ENCODE results near the gene DEGS2.
A peak's percentile ranks its signal among the peaks of the same experiment; 100 is the strongest.

Gene DEGS2

GRCh38 chr14:100108840-100109593 is 50.4 kb downstream of the DEGS2 start:
- no peak for TF ChIP-seq CTCF (IDR thresholded peaks at IDR 0.05; ENCODE audit: borderline replicate concordance, insufficient read depth, low read depth, low read length)
- H3K4me3 ChIP-seq (ENCODE audit: low read depth, low read length) = no peak overlapping the region

DNA sequence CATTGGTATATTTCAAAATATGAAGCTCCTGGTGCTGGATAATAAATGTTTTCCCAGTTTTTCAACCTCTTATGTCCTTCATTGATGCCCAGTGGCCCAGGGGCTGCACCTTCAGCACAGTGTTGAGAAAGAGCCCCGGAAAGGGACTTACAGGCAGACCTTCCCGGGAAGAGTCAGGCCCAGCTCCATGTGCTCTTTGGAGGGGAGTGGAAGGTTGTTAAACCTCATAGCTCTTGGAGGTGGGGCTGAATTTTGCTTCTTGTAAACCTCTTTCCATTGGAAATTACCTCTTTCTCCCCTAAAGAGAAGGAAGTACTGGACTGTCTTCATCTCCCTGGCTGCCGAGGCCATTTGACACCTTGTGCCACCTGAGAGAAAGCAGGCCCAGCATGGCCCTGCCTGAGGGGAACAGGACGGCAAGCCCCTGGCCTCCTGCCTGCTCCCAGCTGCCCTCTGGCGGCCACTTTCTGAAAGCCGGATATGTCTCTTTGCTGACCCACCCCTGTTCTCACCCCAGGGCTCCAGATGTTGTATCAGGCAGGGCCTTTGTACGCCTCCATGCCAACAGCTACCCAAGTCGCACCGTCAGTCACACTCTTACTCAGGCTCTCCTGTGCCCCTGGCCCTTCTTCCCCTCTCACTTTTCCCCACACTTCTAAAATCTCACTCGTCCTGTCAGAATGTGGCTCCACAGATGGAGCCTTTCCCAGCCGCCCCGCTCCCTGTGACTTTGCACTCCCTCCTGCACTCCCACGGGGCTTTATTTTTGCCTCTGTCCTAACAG is 51.2 kb downstream of the DEGS2 start:
- peak; percentile 90 for TF ChIP-seq CTCF (IDR thresholded peaks at IDR 0.05; ENCODE audit: borderline replicate concordance, insufficient read depth, low read depth, low read length)

GRCh38 chr14:100107236-100107635 is 52.2 kb downstream of the DEGS2 start:
- no peak for TF ChIP-seq CTCF (IDR thresholded peaks at IDR 0.05; ENCODE audit: borderline replicate concordance, insufficient read depth, low read depth, low read length)
- H3K4me3 ChIP-seq (ENCODE audit: low read depth, low read length) = no peak overlapping the region

More for the DNA sequence above, 51.2 kb downstream of the DEGS2 start:
- H3K4me3 ChIP-seq (ENCODE audit: low read depth, low read length) = no peak overlapping the region

GRCh38 chr14:100106250-100107112 is 53.0 kb downstream of the DEGS2 start:
- no peak overlapping the region for H3K4me3 ChIP-seq (ENCODE audit: low read depth, low read length)
- no peak for TF ChIP-seq CTCF (IDR thresholded peaks at IDR 0.05; ENCODE audit: borderline replicate concordance, insufficient read depth, low read depth, low read length)

- TF ChIP-seq CTCF (IDR thresholded peaks at IDR 0.05; ENCODE audit: borderline replicate concordance, insufficient read depth, low read depth, low read length) = no peak
These were observed 53.9 kb downstream of the DEGS2 start for GRCh38 chr14:100105357-100106169.

GRCh38 chr14:100104523-100105300 is 54.7 kb downstream of the DEGS2 start:
- no peak overlapping the region for H3K4me3 ChIP-seq (ENCODE audit: low read depth, low read length)
- TF ChIP-seq CTCF (IDR thresholded peaks at IDR 0.05; ENCODE audit: borderline replicate concordance, insufficient read depth, low read depth, low read length) = peak; percentile 38; the same call in 1 of the 2 replicates

More at GRCh38 chr14:100105357-100106169, 53.9 kb downstream of the DEGS2 start:
- no peak overlapping the region for H3K4me3 ChIP-seq (ENCODE audit: low read depth, low read length)

All from GM12875 (cell line).